ENCODE data around the gene RASA4B.
"Not testable (repeated sequence)": the region's sequence is repeated elsewhere in the genome, so short reads cannot be mapped to it uniquely, and the experiment has no call there.

The RASA4B gene

DNA sequence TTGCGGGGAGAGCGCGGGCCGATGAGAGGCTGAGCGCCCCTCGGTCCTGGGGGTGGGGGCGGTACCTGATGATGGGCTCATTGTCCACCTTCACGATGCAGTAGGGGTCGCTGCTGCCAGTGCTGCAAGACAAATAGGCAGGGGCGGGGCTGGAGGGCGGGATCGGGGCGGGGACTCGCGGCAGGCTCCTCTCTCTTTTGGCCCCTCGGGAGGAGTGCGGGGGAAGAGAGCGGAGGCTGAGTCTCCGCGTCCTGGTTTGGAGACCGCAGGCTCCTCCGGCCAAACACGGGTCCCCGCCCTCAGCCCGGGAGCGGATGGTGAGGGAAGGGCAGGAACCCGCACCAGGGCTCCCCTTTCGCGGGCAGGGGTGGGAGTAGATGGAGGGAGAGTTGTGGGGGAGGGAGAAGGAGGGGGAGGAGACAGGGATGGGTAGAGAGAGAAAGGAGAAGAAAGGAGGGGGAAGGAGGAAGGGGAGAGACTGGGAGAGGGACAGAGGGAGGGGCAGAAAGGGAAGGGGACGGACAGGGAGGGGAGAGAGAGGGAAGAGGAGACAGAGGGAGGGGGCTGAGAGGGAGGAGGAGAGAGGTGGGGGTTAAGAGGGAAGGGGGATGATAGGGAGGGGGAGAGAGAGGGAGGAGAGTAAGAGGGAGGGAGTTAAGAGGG lies 5.6 kb downstream of the RASA4B start:
- not testable (repeated sequence) for DNase-seq (ENCODE audit: low spot score)

DNA sequence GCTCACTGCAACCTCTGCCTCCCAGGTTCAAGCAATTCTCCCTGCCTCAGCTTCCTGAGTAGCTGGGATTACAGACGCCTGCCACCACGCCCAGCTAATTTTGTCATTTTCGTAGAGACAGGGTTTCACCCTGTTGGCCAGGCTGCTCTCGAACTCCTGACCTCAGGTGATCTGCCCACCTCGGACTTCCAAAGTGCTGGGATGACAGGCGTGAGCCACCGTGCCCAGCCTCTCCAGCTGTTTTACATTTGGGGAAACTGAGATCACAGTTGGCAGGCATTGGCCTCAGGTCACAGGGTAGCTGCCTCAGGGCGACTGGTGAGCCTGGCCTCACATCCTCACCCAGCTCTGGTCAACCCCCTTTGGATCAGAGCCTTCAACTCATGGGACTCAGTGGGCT lies 7.0 kb downstream of the RASA4B start:
- DNase-seq (ENCODE audit: low spot score), result not testable (repeated sequence)

DNA sequence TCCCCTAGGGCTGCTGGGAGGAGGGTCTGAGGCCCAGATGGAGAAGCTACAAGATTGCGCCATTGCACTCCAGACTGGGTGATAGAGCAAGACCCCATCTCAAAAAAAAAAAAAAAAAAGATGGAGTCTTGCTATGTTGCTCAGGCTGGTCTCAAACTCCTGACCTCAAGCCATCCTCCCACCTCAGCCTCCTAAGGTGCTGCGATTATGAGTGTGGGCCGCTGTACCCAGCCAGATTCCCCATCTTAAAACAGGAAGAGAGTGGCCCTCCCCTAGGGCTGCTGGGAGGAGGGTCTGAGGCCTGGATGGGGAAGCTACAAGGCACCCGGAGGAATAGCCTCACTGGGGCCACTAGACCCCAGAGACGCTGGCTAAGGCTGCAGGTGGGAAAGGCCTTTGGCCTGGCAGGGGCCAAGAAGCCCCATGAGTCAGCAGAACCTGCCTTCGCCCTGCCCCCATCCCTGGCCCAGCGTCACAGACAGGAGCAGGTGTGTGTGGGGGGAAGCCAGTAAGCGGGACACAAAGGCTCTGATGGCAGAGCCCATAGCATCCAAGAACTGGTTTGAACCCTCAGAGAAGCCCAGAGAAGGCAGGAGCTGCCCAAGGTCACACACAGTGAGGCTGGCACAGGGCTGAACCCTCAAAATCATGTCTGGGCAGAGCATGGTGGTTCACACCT lies 10.0 kb downstream of the RASA4B start:
- DNase-seq (ENCODE audit: low spot score), result not testable (repeated sequence)

DNA sequence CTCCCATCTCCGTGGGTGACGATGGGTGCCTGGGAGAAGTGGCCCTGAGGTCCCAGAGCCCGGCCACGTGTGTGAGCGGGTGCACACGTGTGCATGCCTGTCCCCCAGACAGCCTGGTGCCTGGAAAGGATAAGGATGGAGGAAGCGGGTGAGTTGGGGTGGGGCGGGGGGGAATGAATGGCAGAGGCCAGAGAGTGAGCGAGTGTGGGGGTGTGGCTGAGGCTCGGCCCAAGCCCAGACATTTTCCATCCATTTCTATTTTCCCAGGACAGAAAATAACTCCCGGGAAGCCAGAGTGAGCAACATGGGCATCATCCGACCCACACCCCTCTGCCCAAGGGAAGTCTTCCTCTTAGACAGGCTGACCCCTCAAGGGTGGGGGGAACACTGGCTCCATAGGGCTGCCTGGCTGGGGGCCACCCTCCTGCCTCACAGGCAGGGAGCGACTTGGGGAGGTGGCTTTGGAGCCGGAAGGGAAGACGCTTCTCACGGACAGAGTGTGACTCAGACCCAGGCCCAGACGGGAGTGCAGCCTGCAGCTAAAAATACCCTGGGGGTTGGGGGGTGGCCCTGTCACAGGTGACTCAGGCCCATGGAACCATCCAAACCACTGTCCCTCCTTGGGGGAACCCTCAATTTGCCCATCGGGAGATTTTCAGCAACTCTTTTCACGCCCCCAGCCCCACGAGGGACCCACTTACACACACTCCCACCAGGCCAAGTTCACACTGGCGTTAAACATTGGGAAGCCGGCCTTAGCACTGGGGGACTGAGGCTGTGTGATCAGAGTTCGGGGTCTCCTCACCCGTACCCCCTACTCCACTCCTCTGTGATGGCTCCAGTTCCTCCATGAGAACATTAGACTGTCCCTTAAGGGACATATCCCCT lies 12.0 kb downstream of the RASA4B start:
- not testable (repeated sequence) for DNase-seq (ENCODE audit: low spot score)

DNA sequence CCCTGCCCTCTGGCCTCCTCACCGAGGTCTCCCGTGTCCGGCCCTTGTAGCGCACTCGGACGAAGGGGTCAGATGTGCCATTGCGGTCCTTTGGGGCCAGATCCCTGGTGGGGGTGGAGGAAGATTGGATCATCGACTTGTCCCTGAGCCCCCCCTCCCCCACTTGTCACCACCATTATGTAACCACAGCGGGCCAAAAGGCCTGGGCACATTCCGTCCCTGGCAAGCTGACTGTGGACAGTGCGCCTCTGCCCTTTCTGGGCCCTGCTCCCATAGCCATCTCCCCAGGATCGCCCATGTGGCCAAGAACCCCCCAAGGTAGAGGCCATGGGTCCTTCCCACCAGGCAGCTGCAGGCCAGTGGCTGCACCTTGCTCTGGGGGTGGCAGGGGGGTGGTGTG lies 14.4 kb downstream of the RASA4B start:
- not testable (repeated sequence) for DNase-seq (ENCODE audit: low spot score)

DNA sequence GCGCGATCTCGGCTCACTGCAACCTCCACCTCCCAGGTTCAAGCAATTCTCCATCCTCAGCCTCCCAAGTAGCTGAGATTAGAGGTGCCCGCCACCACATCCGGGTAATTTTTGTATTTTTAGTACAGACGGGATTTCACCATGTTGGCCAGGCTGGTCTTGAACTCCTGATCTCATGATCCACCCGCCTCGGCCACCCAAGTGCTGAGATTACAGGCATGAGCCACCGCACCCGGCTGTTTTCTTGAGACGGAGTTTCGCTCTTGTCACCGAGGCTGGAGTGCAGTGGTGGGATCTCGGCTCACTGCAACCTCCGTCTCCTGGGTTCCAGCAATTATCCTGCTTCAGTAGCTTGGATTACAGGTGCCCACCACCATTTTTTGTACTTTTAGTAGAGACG lies 19.3 kb downstream of the RASA4B start:
- DNase-seq (ENCODE audit: low spot score), result not testable (repeated sequence)

DNA sequence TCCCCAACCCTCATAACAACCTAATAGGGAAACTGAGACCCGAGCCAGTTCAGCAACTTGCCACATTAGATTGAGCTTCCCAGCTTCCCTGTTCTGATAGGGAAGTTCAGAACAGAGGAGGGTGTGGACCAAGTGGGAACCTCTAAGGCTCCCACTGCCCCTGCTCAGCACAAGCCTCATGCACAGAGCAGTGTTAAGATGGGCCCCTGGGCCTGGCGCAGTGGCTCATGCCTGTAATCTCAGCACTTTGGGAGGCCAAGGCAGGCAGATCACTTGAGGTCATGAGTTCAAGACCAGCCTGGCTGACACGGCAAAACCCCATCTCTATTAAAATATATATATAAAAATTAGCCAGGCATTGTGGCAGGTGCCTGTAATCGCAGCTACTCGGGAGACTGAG lies 20.3 kb downstream of the RASA4B start:
- DNase-seq (ENCODE audit: low spot score), result not testable (repeated sequence)

DNA sequence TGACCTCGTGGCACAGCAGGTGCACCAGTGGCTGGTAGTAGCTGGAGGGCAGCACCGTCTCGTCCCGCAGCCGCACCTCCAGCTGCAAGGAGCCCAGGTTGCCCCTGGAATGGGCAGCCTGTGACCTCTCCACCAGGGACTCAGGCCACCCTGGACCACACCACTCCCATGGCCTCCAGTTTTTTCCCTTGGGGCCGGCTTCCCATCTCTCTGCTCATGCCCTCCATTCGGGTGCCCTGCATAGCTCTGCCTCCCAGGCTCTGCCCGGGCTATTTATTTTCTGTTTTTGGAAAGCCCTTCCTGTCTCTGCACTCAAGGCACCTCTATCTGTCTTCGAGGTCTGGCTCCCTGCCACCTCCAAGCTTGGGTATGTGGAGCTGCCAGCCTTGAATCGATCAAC lies 20.7 kb downstream of the RASA4B start:
- DNase-seq (ENCODE audit: low spot score), result not testable (repeated sequence)

DNA sequence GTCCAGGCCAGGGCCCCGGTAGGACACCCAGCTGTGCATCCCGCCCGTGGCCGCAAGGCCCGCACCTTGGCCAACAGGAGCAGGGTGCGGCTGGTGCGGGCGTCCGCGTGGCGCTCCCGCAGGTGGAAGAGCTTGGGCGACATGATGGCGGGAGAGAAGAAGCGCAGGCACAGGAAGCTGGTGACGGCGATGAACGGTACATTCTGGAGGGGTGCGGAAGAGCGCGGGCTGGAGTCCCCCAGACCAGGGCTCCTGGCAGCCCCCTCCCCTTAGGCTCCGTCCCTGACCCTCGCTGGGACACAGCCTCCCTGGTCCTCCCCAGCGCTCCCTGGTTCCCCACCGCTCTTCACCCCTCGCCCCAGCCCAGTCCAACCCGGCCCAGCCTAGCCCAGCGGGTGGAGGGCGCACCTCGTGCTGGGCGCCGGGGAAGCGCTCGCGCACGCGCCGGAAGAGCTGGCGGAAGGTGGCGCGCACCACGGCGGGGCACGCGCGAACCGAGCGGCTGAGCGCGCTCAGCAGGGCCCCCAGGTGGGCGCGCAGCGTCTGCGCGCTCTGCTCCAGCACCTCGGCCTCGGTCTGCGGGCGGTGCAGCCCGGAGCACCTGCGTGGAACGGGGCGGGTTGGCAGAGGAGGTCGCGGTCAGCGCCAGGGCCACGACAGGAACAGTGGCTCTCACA lies 23.0 kb downstream of the RASA4B start:
- DNase-seq (ENCODE audit: low spot score), result not testable (repeated sequence)

DNA sequence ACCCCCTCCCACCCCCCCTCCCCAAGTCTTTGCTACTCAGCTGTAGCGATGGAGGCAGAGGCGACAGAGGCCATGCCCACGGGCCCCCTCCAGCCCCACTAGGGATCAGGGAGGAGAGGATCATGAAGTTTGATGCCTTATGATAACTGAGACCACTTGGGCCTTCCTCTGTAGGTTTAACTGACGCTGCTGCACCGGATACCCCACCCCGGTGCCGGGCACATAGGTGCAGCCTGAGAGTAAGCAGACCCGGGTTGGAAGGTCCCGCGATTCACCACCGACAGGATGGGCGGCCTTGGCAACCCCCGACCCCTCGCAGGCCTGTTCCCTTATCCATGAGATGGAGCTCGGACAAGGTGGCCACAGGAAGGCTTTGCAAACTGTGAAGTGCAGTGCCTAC lies 23.6 kb downstream of the RASA4B start:
- DNase-seq (ENCODE audit: low spot score), result not testable (repeated sequence)

DNA sequence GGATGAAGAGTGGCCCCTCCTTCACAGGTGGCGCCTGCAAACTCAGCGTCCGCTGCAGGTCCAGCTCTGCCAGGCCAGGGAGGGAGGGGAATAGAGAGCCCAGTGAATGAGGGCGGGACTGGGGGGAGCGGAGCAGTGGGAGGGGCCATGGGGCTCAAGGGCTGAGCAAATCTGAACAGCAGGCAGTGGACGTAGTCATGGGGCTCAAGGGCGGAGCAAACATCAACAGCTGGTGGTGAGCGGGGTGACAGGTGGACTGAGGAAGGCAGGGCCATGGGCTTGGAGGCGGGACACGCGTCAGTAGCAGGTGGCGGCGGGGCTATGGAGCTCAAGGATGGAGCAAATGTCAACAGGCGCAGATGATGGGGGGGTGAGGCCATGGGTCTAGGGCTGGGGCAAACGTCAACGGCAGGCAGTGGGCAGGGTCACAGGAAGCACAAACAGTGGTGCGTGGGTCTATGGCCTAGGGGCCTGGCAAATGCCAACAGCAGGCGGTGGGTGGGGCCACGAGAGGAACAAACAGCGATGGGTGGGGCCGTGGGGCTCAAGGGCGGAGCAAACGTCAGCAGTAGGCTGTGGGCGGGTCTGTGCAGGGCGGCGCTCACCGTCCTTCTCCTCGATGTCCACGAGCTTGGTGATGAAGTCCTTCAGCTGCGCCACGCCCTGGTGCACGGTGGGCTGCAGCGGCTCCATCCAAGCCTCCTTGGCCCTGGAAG lies 24.2 kb downstream of the RASA4B start:
- DNase-seq (ENCODE audit: low spot score), result not testable (repeated sequence)

DNA sequence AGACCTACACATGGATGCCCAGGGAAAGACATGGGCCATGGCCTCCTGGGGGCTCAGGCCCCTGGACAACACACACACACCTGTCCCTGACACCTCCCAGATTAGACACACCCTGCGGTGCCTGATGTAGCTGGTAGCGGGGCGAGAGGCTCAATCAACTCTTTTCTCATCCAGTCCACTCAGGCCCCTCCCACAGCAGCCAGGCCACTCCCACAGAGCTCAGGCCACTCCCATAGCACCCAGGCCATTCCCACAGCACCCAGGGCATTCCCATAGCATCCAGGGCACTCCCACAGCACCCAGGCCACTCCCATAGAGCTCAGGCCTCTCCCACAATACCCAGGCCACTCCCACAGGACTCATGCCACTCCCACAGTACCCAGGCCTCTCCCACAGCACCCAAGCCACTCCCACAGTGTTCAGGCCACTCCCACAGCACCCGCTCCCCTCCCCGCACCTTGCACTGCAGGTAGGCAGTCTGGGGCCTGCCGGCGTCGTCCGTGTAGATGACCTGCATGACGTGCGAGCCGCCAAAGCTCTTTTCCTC lies 27.0 kb downstream of the RASA4B start:
- DNase-seq (ENCODE audit: low spot score), result not testable (repeated sequence)

DNA sequence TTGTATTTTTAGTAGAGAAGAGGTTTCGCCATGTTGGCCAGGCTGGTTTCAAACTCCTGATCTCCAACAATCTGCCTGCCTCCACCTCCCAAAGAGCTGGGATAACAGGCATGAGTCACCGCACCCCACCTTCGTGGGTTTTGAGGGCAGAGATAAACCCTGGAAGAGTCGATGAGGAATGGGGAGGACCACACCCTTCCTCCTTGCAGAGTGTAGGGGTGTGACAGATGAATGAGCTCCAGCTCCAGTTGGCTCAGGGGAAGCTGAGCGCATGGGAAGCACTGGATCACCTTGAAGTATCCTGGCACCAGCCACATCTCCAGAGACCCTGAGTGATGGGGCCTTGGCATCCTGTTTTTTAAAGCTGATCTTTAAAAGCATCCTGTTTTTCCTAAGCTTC lies 33.3 kb downstream of the RASA4B start:
- DNase-seq (ENCODE audit: low spot score), result not testable (repeated sequence)

DNA sequence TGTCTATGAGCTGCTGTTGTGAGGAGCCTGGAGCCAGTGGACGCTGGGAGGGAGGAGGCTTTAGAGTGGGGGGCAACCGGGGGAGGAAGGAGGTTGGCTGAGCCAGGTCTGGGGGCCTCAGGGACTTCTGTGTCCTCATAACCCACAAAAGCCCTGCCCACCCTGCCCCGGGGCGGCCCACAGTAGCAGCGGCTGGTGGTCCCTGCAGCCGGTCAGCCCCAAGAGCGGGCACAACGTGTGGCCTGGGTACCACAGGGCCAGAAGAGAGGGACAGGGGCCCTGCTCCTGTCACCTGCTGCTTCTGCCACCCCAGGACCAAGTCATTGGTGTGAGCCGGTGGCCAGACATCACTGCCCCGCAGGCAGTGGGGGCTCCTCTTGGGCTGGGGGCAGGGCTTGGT lies 35.6 kb downstream of the RASA4B start:
- not testable (repeated sequence) for DNase-seq (ENCODE audit: low spot score)

DNA sequence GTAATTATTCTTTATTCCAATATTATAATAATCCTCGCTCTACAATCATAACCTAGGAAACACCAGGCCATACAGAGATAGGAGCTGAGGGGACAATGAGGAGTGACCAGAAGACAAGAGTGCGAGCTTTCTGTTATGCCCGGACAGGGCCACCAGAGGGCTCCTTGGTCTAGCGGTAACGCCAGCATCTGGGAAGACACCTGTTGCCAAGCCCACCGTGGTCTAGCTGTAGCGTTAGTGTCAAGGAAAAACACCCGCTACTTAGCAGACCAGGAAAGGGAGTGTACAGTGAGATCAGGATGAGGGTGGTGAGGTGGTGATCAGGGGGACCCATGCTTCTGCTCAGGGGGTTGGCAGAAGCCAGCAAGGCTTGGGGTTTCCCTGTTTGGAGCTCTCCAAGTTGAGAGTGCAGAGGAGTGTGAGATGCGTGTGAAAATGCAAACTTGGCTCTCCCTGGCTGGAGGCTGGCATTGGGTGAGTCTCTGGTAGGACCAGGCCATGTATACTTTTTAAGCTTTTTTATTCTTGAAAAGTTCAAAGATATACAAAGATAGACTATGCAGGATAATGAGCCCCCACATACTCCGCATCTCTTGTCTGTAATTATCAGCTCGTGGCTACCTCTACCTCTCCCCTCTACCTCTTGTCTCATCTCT lies 37.5 kb downstream of the RASA4B start:
- DNase-seq (ENCODE audit: low spot score), result not testable (repeated sequence)

DNA sequence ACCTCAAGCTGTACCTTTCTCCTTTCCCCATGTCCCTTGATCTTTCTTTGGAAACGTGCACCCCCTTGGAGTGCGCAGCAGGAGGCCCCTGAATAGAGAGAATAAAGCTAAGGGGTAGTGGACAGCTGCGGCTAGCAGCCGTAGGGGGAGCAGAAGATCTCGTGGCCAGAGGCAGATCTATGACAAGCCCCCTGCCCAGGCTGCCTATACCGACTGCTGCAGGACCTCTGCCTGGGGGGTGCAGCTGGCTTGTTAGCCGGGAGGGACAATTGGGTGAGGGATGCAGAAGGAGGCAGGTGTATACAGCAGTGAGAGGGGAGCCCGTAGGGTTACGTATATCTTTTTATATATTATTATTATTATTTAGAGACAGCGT lies 38.4 kb downstream of the RASA4B start:
- not testable (repeated sequence) for DNase-seq (ENCODE audit: low spot score)

DNA sequence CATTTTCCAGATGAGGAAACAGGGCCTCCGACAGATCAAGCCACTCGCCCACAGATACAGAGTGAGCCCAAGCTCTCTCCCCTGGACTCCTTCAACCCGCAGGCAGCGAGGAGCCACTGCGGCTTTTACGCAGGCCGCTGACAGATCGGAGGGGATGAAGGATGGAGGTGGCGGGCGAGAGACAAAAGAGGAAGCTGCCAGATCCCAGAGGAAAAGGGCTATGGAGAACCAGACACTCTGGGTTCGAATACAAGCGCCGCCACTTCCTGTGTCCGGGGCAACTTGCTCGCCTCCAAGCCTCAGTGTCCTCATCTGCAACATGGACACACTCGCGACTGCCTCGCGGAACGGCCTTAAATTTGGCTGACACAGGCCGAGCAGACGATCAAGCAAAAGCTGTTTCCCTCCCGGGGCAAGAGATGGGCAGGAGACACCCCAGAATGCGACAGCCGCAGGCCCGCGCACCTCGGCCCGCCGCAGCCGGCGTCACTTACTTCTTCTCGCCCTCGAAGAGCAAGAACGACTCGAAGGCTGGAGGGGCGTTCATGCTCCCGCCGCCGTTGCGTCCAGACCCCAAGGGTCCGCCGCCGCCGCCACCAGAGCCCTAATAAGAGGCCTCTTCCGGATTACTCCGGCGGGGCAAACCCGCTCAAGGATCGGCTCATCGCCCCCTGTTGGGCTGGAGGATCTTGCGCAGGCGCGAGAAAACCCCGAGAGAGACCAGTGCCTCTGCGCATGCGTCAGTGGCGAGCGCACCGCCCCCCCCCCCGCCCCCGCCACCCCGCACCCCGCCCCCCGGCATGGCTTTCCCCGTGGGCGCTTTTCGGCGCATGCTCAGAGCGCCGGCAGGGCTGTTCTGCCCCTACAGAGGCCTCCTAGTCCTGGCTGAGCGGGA lies 39.0 kb downstream of the RASA4B start, which contains the start of gene POLR2J:
Gene POLR2J (minus strand): TSS at position 609 of the 895 bp plus-strand sequence. CDS start 62 bp downstream, at position 547.
- not testable (repeated sequence) for DNase-seq (ENCODE audit: low spot score)

DNA sequence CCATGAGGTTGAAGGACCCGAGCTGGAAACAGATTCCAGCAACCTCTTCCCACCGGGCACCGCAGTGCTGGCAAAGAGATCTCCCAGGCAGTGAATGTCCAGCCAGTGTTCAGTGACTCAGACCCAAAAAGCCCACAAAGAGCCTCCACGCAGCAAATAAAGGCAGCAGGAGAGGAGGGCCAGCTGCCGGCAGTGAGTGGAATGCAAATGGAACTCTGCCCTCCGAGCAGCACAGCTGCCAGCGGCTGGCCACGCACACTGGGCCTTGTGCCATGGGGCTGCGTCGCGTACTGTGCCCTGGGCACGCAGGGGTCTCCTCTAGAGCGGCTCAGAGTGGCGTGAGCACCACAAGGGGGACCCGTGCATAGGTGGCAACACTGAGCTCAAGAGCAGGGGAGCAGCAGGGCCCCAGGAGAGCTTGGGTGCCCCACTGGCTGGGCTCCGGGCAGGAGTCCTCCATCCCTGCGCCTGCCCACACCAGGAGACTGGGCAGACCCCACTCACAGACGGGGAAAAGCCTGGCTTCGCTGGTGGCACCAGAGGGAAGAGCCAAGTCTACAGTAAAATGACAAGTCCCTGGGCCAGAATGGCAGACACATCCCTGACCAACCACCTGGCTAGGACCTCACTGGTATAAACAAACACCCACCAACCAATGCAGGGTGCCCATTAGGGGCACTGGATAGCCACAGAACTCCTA lies 42.7 kb downstream of the RASA4B start:
- not testable (repeated sequence) for DNase-seq (ENCODE audit: low spot score)

DNA sequence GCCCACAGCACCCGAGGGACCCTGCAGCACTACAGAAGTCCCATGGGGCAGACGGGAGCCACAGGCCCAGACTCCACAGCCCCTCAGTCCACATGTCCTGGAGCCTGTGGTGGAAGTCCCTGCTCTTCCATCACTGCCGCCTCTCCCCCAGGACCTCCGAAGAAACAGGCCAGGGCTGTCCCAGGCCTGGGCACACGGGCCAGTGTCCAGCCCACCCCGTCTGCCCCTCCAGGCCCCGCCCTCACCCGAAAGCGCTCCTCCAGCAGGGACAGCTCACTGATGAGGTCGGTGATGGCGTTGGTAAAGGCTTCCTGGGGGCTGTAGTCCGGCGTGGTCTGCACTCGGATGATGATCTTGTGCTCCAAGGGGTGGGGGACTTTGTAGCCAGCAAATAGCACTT lies 43.5 kb downstream of the RASA4B start:
- DNase-seq (ENCODE audit: low spot score), result not testable (repeated sequence)
